Esophagus squamous epithelium (tissue), 4 donors: ENCODE measurements around the gene P2RY6.

Experiments
- POLR2A ChIP-seq, 4 donors: fragments of 450-650 bp; IDR thresholded peaks; one replicate each; pipeline ENCODE4 v1.6.1; 2017; ENCODE audit warnings: antibody characterized with exemption in 4 of 4, mild to moderate bottlenecking in 4 of 4, moderate library complexity in 3 of 4
- TF ChIP-seq, protein P1 (sequence below), 6 experiments: fragments of 450-650 bp in 4 of 6; fragments of 200-600 bp in 2 of 6; sonication (generic) in 2 of 6; IDR thresholded peaks; one replicate each; pipeline ENCODE4 v1.5.1; 2016 to 2019; ENCODE audit warnings: antibody characterized with exemption in 6 of 6, mild to moderate bottlenecking in 4 of 6, moderate library complexity in 4 of 6

DNA sequence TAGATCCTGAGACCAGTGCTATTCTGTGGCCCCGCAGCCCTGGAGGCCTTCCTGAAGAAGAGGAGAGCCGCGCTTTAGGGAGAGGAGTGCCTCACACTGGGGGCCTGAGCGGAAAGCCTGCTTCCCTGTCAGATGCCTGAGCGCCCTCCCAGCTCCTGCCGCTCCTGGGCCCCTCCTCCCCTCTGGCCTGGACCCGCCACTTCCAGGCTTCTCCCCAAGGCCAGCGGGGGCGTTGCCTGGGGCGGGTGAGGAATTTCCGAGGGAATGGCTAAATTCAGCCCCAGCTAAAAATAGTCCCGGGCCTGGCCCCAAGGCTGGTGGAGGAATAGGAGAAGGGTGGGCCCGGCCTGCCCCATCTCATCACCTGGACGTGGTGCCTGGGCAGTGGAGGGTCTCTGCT is 51.3 kb downstream of the P2RY6 start:
- TF ChIP-seq POLR2A (IDR thresholded peaks at IDR 0.05) = no peak
- TF ChIP-seq, protein P1, sequence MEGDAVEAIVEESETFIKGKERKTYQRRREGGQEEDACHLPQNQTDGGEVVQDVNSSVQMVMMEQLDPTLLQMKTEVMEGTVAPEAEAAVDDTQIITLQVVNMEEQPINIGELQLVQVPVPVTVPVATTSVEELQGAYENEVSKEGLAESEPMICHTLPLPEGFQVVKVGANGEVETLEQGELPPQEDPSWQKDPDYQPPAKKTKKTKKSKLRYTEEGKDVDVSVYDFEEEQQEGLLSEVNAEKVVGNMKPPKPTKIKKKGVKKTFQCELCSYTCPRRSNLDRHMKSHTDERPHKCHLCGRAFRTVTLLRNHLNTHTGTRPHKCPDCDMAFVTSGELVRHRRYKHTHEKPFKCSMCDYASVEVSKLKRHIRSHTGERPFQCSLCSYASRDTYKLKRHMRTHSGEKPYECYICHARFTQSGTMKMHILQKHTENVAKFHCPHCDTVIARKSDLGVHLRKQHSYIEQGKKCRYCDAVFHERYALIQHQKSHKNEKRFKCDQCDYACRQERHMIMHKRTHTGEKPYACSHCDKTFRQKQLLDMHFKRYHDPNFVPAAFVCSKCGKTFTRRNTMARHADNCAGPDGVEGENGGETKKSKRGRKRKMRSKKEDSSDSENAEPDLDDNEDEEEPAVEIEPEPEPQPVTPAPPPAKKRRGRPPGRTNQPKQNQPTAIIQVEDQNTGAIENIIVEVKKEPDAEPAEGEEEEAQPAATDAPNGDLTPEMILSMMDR (IDR thresholded peaks at IDR 0.05) = no peak
